ENCODE results near the gene ELL2. TPM values are rescaled to one million over a fixed set of nuclear protein-coding genes. Genes with fewer than 3 reads are reported as not detected.

The ELL2 gene
- total and polyA plus RNA-seq, 7 donors: 16.2 to 59.8 (median 36.9) TPM

- Histone ChIP-seq H3K36me3 (ENCODE audit: insufficient read depth in 1 of 2, low read depth in 1 of 2) (no peaks in the 10 kb centered on the region), H3K4me3 (no peak overlapping the region), H3K4me1 (peaks cover 10% of the 10 kb centered on the region), H3K9me3 (no peaks in the 10 kb centered on the region), H3K27me3 (ENCODE audit: insufficient read depth in 3 of 3, low read length in 2 of 3) (no peaks in the 10 kb centered on the region), H3K27ac (no peak overlapping the region)
- ATAC-seq (no peak), DNase-seq (no peak)
- no peak for TF ChIP-seq CTCF (IDR thresholded peaks at IDR 0.05)
- WGBS, 3 donors: 87 to 93% (median 87%) methylated on average over 2 of the region's 2 CpGs
- intact Hi-C loops (cut with DNase I): no loop called here
Observed at GRCh38 chr5:95876782-95877181, 84.9 kb downstream of the ELL2 start.

- Histone ChIP-seq H3K27me3 (ENCODE audit: insufficient read depth in 3 of 3, low read length in 2 of 3) (no peaks in the 10 kb centered on the region), H3K36me3 (ENCODE audit: insufficient read depth in 1 of 2, low read depth in 1 of 2) (no peaks in the 10 kb centered on the region), H3K4me1 (peaks cover 24% of the 10 kb centered on the region), H3K9me3 (no peaks in the 10 kb centered on the region), H3K27ac (no peak overlapping the region), H3K4me3 (no peak overlapping the region)
- no peak for ATAC-seq
- WGBS, 3 donors: 62 to 78% (median 67%) methylated on average over 3 of the region's 3 CpGs
- intact Hi-C loops (cut with DNase I): no loop called here
- no peak for TF ChIP-seq CTCF (IDR thresholded peaks at IDR 0.05)
- no peak for DNase-seq
Observed at GRCh38 chr5:95874246-95874645, 87.4 kb downstream of the ELL2 start.

- no peak for ATAC-seq
- Histone ChIP-seq H3K4me3 (no peak overlapping the region), H3K27ac (no peak overlapping the region), H3K4me1 (peaks cover 27% of the 10 kb centered on the region), H3K27me3 (ENCODE audit: insufficient read depth in 3 of 3, low read length in 2 of 3) (no peaks in the 10 kb centered on the region), H3K36me3 (ENCODE audit: insufficient read depth in 1 of 2, low read depth in 1 of 2) (no peaks in the 10 kb centered on the region), H3K9me3 (no peaks in the 10 kb centered on the region)
- WGBS, 3 donors: 65 to 73% (median 66%) methylated on average over 4 of the region's 4 CpGs
- no peak for TF ChIP-seq CTCF (IDR thresholded peaks at IDR 0.05)
- DNase-seq: no peak
- intact Hi-C loops (cut with DNase I): no loop called here
Observed at GRCh38 chr5:95873351-95873750, 88.3 kb downstream of the ELL2 start.

- intact Hi-C loops (cut with DNase I): no loop called here
- Histone ChIP-seq H3K36me3 (ENCODE audit: insufficient read depth in 1 of 2, low read depth in 1 of 2) (no peaks in the 10 kb centered on the region), H3K27ac (peak overlapping the region; percentile 64), H3K27me3 (ENCODE audit: insufficient read depth in 3 of 3, low read length in 2 of 3) (no peaks in the 10 kb centered on the region), H3K9me3 (no peaks in the 10 kb centered on the region), H3K4me3 (no peak overlapping the region), H3K4me1 (peaks cover 27% of the 10 kb centered on the region)
- DNase-seq (no peak), ATAC-seq (peak; percentile 70 to 84 (median 79))
- no peak for TF ChIP-seq CTCF (IDR thresholded peaks at IDR 0.05)
- WGBS, 3 donors: 39 to 50% (median 48%) methylated on average over 5 to 6 of the region's 6 CpGs
Observed at GRCh38 chr5:95872346-95873268, 89.0 kb downstream of the ELL2 start.

Measured in psoas muscle (tissue), 8 donors.